ENCODE measurements around the gene PTPN14. TPM values are rescaled to one million over a fixed set of nuclear protein-coding genes. Genes with fewer than 3 reads are reported as not detected.

The PTPN14 gene
- total RNA-seq, 1 donor from 2014 or later: 27.2 TPM

DNA sequence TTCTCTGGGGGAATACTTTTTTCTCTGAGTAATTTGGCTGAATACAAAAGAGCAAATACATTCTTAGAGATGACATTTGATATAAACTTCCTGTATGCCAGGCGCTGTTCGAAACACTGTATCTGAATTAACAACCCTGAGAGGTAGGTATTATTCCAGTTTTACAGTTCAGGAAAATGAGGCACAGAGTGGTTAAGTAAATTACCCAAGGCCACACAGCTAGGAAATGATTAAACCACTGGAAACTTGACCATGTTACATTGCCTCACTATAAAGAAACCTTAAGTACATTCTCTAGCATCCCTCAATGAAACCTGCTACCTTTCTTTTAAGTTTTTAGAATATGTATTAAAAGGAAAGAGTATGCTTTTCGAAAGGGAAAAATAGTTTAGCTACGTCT lies 215.8 kb downstream of the PTPN14 start:
- no peak for DNase-seq (ENCODE audit: low spot score in 2 of 2)
- Histone ChIP-seq H3K27ac (no peak overlapping the region), H3K9me3 (no peaks in the 10 kb centered on the region), H3K4me3 (no peak overlapping the region), H3K4me1 (no peaks in the 10 kb centered on the region), H3K36me3 (no peaks in the 10 kb centered on the region), H3K27me3 (no peaks in the 10 kb centered on the region)
- TF ChIP-seq, protein P1, sequence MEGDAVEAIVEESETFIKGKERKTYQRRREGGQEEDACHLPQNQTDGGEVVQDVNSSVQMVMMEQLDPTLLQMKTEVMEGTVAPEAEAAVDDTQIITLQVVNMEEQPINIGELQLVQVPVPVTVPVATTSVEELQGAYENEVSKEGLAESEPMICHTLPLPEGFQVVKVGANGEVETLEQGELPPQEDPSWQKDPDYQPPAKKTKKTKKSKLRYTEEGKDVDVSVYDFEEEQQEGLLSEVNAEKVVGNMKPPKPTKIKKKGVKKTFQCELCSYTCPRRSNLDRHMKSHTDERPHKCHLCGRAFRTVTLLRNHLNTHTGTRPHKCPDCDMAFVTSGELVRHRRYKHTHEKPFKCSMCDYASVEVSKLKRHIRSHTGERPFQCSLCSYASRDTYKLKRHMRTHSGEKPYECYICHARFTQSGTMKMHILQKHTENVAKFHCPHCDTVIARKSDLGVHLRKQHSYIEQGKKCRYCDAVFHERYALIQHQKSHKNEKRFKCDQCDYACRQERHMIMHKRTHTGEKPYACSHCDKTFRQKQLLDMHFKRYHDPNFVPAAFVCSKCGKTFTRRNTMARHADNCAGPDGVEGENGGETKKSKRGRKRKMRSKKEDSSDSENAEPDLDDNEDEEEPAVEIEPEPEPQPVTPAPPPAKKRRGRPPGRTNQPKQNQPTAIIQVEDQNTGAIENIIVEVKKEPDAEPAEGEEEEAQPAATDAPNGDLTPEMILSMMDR (IDR thresholded peaks at IDR 0.05): no peak
- intact Hi-C loops (cut with DNase I): no loop called here

DNA sequence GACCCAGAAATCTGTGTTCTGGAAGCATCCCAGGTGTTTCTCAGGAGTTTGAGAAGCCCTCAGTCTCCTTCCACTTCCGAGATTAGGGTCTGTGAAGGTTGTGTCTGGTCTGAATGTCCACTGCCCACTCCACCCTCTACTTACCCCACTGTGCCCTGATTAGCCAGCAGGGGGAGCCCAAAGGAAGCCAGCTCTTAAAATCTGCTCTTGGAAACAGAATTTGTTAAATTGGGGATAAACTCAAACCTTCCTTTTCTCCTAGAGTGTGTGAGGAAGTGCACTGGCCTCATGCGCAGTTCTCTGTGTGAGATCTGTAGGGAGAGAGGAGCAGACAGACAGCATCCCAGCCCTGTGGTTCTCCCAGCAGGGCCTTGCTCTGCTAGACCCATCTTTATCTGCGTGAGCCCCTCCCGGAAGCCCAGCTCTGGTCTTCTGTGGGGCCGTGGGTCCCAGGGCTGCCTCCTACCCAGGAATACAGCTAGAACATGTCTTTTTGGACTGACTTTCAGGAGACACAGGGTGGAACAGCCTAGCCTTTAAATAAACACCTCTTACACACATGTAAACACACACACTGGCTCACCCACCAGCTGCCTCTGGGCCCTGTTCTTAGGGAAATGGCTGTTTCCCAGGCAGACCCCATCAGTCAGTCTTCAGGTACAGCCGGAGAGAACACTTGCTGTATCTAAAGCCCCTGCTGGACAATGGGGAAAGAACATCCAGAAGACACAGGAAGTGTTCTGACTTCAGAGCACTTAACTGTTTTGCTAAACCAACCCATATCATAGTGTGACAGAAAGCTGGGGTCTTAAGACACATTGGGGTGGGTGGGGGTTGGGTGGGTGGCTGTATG lies 218.2 kb downstream of the PTPN14 start:
- TF ChIP-seq, protein P1 (IDR thresholded peaks at IDR 0.05): peak; percentile 66 to 89 (median 77)
- no peaks in the 10 kb centered on the region for H3K36me3 ChIP-seq
- peak in 1 of 2 donors; percentile 76 for DNase-seq (ENCODE audit: low spot score in 2 of 2)

GRCh38 chr1:214331827-214332423 lies 219.5 kb downstream of the PTPN14 start:
- intact Hi-C loops (cut with DNase I): no loop called here
- TF ChIP-seq, protein P1 (IDR thresholded peaks at IDR 0.05): peak; percentile 19 to 70 (median 56)
- Histone ChIP-seq H3K4me1 (no peaks in the 10 kb centered on the region), H3K9me3 (no peaks in the 10 kb centered on the region), H3K27ac (no peak overlapping the region), H3K36me3 (no peaks in the 10 kb centered on the region), H3K4me3 (no peak overlapping the region), H3K27me3 (no peaks in the 10 kb centered on the region)
- DNase-seq (ENCODE audit: low spot score in 2 of 2): no peak

More for the DNA sequence above, 218.2 kb downstream of the PTPN14 start:
- Histone ChIP-seq H3K27ac (no peak overlapping the region), H3K4me1 (no peaks in the 10 kb centered on the region), H3K27me3 (no peaks in the 10 kb centered on the region), H3K9me3 (no peaks in the 10 kb centered on the region), H3K4me3 (no peak overlapping the region)
- intact Hi-C loops (cut with DNase I): loop anchor here (1.0 kb wide), 1 partner anchor 252 kb away; no protein-coding TSS in a partner anchor

- Histone ChIP-seq H3K36me3 (no peaks in the 10 kb centered on the region), H3K4me3 (no peak overlapping the region), H3K27me3 (no peaks in the 10 kb centered on the region), H3K9me3 (no peaks in the 10 kb centered on the region), H3K4me1 (no peaks in the 10 kb centered on the region), H3K27ac (no peak overlapping the region)
- TF ChIP-seq, protein P1 (IDR thresholded peaks at IDR 0.05): no peak
- no peak for DNase-seq (ENCODE audit: low spot score in 2 of 2)
- intact Hi-C loops (cut with DNase I): no loop called here
Measured at GRCh38 chr1:214331180-214331579, 220.2 kb downstream of the PTPN14 start.

DNA sequence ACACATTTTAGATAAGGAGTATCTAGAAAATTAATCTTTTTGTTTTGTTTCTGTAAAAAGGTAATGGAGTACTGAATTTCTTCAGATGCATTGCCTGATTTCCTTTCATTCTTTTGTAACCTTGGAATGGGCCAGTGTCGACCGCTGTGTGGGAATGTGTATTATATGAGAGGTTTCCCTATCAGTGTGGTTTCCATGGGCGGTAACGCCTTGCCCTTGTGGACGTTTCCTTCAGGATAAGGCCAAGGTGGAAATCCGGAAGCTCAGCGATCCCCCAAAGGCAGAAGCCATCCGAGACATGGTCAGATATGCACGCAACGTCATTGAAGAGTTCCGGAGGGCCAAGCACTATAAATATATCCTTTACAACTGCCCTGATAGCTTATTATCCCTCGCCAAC lies 220.7 kb downstream of the PTPN14 start:
- no peaks in the 10 kb centered on the region for H3K4me1 ChIP-seq
- no peaks in the 10 kb centered on the region for H3K9me3 ChIP-seq
- H3K27ac ChIP-seq: no peak overlapping the region
- no peaks in the 10 kb centered on the region for H3K36me3 ChIP-seq
- DNase-seq (ENCODE audit: low spot score in 2 of 2): no peak
- H3K4me3 ChIP-seq: no peak overlapping the region
- no peaks in the 10 kb centered on the region for H3K27me3 ChIP-seq
- TF ChIP-seq, protein P1 (IDR thresholded peaks at IDR 0.05): no peak
- intact Hi-C loops (cut with DNase I): no loop called here
